ENCODE results near the gene HPRT1. TPM values are rescaled to one million over a fixed set of nuclear protein-coding genes. Genes with fewer than 3 reads are reported as not detected.

HPRT1 gene
- total RNA-seq, 2 donors from 2014 or later = 14.9 to 77.4 TPM

DNA sequence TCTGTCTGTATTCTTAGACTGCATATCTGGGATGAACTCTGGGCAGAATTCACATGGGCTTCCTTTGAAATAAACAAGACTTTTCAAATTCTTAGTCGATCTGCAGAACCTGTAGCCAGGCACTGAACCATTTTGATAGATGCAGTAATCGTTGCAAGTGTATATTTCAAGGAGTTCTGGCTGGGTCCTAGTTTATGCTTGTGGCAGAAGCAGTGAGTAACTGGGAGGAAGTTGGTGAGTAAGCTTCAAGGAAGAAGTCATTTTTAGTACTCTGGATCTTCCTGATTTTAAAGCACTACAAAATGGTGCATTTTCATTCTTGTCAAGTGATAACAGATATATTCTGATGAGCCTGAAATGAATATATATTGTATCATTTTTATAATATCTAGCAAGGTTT lies 9.5 kb downstream of the HPRT1 start:
- DNase-seq (ENCODE audit: low spot score) = no peak
- intact Hi-C loops (cut with DNase I) = no loop called here
- Histone ChIP-seq H3K9me3 (no peaks in the 10 kb centered on the region), H3K27ac (no peak overlapping the region), H3K4me3 (no peak overlapping the region), H3K4me1 (replicated peaks) (no peaks in the 10 kb centered on the region), H3K27me3 (replicated peaks; ENCODE audit: insufficient read depth) (no peaks in the 10 kb centered on the region), H3K36me3 (no peaks in the 10 kb centered on the region)
- WGBS = 60% methylated on average over 2 of the region's 2 CpGs
- TF ChIP-seq POLR2A (IDR thresholded peaks at IDR 0.05) (no peak), POLR2AphosphoS5 (IDR thresholded peaks at IDR 0.05) (no peak)
- TF ChIP-seq, protein P1, sequence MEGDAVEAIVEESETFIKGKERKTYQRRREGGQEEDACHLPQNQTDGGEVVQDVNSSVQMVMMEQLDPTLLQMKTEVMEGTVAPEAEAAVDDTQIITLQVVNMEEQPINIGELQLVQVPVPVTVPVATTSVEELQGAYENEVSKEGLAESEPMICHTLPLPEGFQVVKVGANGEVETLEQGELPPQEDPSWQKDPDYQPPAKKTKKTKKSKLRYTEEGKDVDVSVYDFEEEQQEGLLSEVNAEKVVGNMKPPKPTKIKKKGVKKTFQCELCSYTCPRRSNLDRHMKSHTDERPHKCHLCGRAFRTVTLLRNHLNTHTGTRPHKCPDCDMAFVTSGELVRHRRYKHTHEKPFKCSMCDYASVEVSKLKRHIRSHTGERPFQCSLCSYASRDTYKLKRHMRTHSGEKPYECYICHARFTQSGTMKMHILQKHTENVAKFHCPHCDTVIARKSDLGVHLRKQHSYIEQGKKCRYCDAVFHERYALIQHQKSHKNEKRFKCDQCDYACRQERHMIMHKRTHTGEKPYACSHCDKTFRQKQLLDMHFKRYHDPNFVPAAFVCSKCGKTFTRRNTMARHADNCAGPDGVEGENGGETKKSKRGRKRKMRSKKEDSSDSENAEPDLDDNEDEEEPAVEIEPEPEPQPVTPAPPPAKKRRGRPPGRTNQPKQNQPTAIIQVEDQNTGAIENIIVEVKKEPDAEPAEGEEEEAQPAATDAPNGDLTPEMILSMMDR (IDR thresholded peaks at IDR 0.05) = no peak

DNA sequence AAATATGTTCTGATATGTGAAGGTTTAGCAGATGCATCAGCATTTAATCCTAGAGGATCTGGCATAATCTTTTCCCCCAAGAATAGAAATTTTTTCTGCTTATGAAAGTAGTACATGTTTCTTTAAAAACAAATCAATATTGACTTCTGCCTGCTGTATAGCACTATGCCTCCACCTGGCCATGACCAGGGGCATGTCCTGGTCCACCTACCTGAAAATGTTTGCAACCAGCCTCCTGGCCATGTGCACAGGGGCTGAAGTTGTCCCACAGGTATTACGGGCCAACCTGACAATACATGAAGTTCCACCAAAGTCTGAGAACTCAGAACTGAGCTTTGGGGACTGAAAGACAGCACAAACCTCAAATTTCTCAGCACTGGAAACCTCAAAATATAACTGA lies 10.0 kb downstream of the HPRT1 start:
- H3K9me3 ChIP-seq = no peaks in the 10 kb centered on the region
- 100% methylated on average over 1 of the region's 1 CpG for WGBS
- TF ChIP-seq POLR2A (IDR thresholded peaks at IDR 0.05) (no peak), POLR2AphosphoS5 (IDR thresholded peaks at IDR 0.05) (no peak)
- TF ChIP-seq, protein P1 (IDR thresholded peaks at IDR 0.05) = no peak
- no peaks in the 10 kb centered on the region for H3K36me3 ChIP-seq
- no peaks in the 10 kb centered on the region for H3K4me1 ChIP-seq (replicated peaks)
- H3K27ac ChIP-seq = no peak overlapping the region
- H3K4me3 ChIP-seq = no peak overlapping the region
- DNase-seq (ENCODE audit: low spot score) = no peak
- intact Hi-C loops (cut with DNase I) = no loop called here
- H3K27me3 ChIP-seq (replicated peaks; ENCODE audit: insufficient read depth) = no peaks in the 10 kb centered on the region

DNA sequence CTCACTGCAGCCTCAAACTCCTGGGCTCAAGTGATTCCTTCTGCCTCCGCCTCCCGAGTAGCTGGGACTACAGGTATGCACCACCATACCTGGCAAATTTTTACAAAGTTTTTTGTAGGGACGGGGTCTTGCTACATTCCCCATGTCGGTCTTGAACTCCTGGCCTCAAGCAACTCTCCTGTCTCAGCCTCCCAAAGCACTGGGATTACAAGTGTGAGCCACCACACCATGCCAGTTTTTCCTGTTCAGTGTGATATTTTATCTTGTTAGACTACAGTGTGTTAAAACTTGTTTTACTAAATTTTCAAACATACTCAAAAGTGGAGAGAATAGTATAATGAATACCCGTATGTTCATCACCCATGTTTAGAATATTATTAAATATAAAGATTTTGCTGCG lies 12.1 kb downstream of the HPRT1 start:
- intact Hi-C loops (cut with DNase I) = no loop called here
- Histone ChIP-seq H3K4me3 (no peak overlapping the region), H3K4me1 (replicated peaks) (no peaks in the 10 kb centered on the region), H3K9me3 (no peaks in the 10 kb centered on the region), H3K27ac (no peak overlapping the region), H3K36me3 (no peaks in the 10 kb centered on the region), H3K27me3 (replicated peaks; ENCODE audit: insufficient read depth) (no peaks in the 10 kb centered on the region)
- TF ChIP-seq, protein P1 (IDR thresholded peaks at IDR 0.05) = no peak
- TF ChIP-seq POLR2AphosphoS5 (IDR thresholded peaks at IDR 0.05) (no peak), POLR2A (IDR thresholded peaks at IDR 0.05) (no peak)
- 95% methylated on average over 6 of the region's 6 CpGs for WGBS
- DNase-seq (ENCODE audit: low spot score) = no peak

DNA sequence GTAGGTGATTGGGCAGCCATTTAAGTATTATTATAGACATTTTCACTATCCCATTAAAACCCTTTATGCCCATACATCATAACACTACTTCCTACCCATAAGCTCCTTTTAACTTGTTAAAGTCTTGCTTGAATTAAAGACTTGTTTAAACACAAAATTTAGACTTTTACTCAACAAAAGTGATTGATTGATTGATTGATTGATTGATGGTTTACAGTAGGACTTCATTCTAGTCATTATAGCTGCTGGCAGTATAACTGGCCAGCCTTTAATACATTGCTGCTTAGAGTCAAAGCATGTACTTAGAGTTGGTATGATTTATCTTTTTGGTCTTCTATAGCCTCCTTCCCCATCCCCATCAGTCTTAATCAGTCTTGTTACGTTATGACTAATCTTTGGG lies 16.3 kb downstream of the HPRT1 start:
- TF ChIP-seq POLR2A (IDR thresholded peaks at IDR 0.05) = no peak
- no peak for TF ChIP-seq POLR2AphosphoS5 (IDR thresholded peaks at IDR 0.05)
- TF ChIP-seq, protein P1 (IDR thresholded peaks at IDR 0.05) = no peak
- Histone ChIP-seq H3K4me3 (no peak overlapping the region), H3K36me3 (no peaks in the 10 kb centered on the region), H3K27ac (no peak overlapping the region), H3K27me3 (replicated peaks; ENCODE audit: insufficient read depth) (no peaks in the 10 kb centered on the region), H3K9me3 (no peaks in the 10 kb centered on the region), H3K4me1 (replicated peaks) (no peaks in the 10 kb centered on the region)
- 92% methylated on average over 1 of the region's 1 CpG for WGBS
- no peak for DNase-seq (ENCODE audit: low spot score)
- intact Hi-C loops (cut with DNase I) = no loop called here

DNA sequence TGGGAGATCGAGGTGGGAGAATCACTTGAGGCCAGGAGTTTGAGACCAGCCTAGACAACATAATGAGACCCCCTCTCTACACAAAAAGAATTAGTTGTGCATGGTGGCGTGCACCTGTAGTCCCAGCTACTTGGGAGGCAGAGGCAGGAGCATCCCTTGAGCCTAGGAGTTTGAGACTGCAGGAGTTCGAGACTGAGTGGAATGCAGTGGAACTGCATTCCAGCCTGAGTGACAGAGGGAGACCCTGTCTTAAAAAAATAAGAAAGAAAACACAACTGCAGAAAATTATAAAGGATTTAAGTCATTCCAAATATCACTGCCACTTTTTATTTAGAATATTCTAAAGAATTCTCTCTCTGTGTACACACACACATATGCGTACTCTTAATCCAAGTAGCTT lies 18.4 kb downstream of the HPRT1 start:
- WGBS = 92% methylated on average over 4 of the region's 4 CpGs
- intact Hi-C loops (cut with DNase I) = no loop called here
- no peaks in the 10 kb centered on the region for H3K9me3 ChIP-seq

More for the DNA sequence above, 18.4 kb downstream of the HPRT1 start:
- no peak for DNase-seq (ENCODE audit: low spot score)
- no peaks in the 10 kb centered on the region for H3K27me3 ChIP-seq (replicated peaks; ENCODE audit: insufficient read depth)
- H3K4me3 ChIP-seq = no peak overlapping the region
- no peaks in the 10 kb centered on the region for H3K4me1 ChIP-seq (replicated peaks)
- no peak overlapping the region for H3K27ac ChIP-seq
- TF ChIP-seq, protein P1 (IDR thresholded peaks at IDR 0.05) = no peak
- TF ChIP-seq POLR2A (IDR thresholded peaks at IDR 0.05) (no peak), POLR2AphosphoS5 (IDR thresholded peaks at IDR 0.05) (no peak)
- no peaks in the 10 kb centered on the region for H3K36me3 ChIP-seq
